Astrocyte (in vitro differentiated cells and primary cell): ENCODE data around the gene CHAT. TPM values are rescaled to one million over a fixed set of nuclear protein-coding genes. Genes with fewer than 3 reads are reported as not detected.

ENCODE experiments used
- DNase-seq: peaks from one replicate; pipeline ENCODE4 v3.0.0-alpha.2; 2010; ENCODE audit warnings: low read depth
- FAIRE-seq: peaks from 2 replicates; lab custom pipeline; 2011; peaks lifted over from hg19 to GRCh38; lab: Jason Lieb, UNC
- H2AFZ ChIP-seq: 2 replicates; pipeline ENCODE4 v1.6.0; 2012; ENCODE audit warnings: low read depth, low read length, inconsistent platforms
- H3K27ac ChIP-seq: 2 replicates; pipeline ENCODE4 v1.5.1; 2011; ENCODE audit warnings: low read depth, low read length, inconsistent platforms
- H3K27me3 ChIP-seq: 2 replicates; pipeline ENCODE4 v1.6.0; 2011; ENCODE audit warnings: low read length, inconsistent platforms; ENCODE audit not compliant: insufficient read depth
- H3K36me3 ChIP-seq: 2 replicates; pipeline ENCODE4 v1.5.1; 2011; ENCODE audit warnings: low read length, inconsistent platforms; ENCODE audit not compliant: insufficient read depth
- H3K4me1 ChIP-seq: 2 replicates; pipeline ENCODE4 v1.5.1; 2011; ENCODE audit warnings: low read length, inconsistent platforms; ENCODE audit not compliant: insufficient read depth
- H3K4me2 ChIP-seq: 2 replicates; pipeline ENCODE4 v1.6.0; 2012; ENCODE audit warnings: low read length, inconsistent platforms
- H3K4me3 ChIP-seq: 2 replicates; pipeline ENCODE4 v1.5.1; 2011; ENCODE audit warnings: low read depth, mild to moderate bottlenecking, low read length, inconsistent platforms; ENCODE audit not compliant: insufficient read depth
- H3K79me2 ChIP-seq: 2 replicates; pipeline ENCODE4 v1.6.0; 2012; ENCODE audit warnings: mild to moderate bottlenecking, low read length, inconsistent platforms; ENCODE audit not compliant: insufficient read depth
- H3K9ac ChIP-seq: 2 replicates; pipeline ENCODE4 v1.6.0; 2012; ENCODE audit warnings: mild to moderate bottlenecking, low read length, inconsistent platforms
- H3K9me3 ChIP-seq: 2 replicates; pipeline ENCODE4 v1.5.1; 2012; ENCODE audit warnings: low read depth, mild to moderate bottlenecking, low read length, inconsistent platforms; ENCODE audit not compliant: insufficient read depth
- H4K20me1 ChIP-seq: 2 replicates; pipeline ENCODE4 v1.6.0; 2012; ENCODE audit warnings: low read length, inconsistent platforms; ENCODE audit not compliant: insufficient read depth
- H3K27ac Mint-ChIP-seq: one replicate; pipeline ENCODE4 v1.8.0; 2021; ENCODE audit warnings: mild to moderate bottlenecking, mixed read lengths; ENCODE audit not compliant: unreplicated experiment
- H3K27me3 Mint-ChIP-seq: one replicate; pipeline ENCODE4 v1.8.0; 2021; ENCODE audit warnings: low read depth, mixed read lengths; ENCODE audit not compliant: unreplicated experiment
- H3K36me3 Mint-ChIP-seq: one replicate; pipeline ENCODE4 v1.8.0; 2021; ENCODE audit warnings: low read depth, mixed read lengths; ENCODE audit not compliant: unreplicated experiment
- H3K4me1 Mint-ChIP-seq: one replicate; pipeline ENCODE4 v1.8.0; 2021; ENCODE audit warnings: low read depth, mixed read lengths; ENCODE audit not compliant: unreplicated experiment
- H3K4me3 Mint-ChIP-seq: one replicate; pipeline ENCODE4 v1.8.0; 2021; ENCODE audit warnings: mild to moderate bottlenecking, moderate library complexity, mixed read lengths; ENCODE audit not compliant: unreplicated experiment
- H3K9me3 Mint-ChIP-seq: one replicate; pipeline ENCODE4 v1.8.0; 2021; ENCODE audit warnings: mild to moderate bottlenecking, mixed read lengths; ENCODE audit not compliant: unreplicated experiment
- EZH2 ChIP-seq: IDR thresholded peaks from 2 replicates; pipeline ENCODE4 v1.6.1; 2012; ENCODE audit warnings: mild to moderate bottlenecking, low read length, inconsistent platforms; ENCODE audit not compliant: insufficient read depth
- total RNA-seq: library from RNA; stranded (reverse); gene quantifications from 2 replicates; pipeline ENCODE4 v1.2.1, GENCODE V29; 2021
- TF ChIP-seq, protein P1 (sequence below): IDR thresholded peaks from 2 replicates; pipeline ENCODE4 v1.5.1; 2011; ENCODE audit warnings: low read depth, mild to moderate bottlenecking, inconsistent platforms, low read length, moderate library complexity; ENCODE audit not compliant: insufficient read depth

CHAT gene
- total RNA-seq, 1 donor from 2014 or later, result 1.00 TPM

DNA sequence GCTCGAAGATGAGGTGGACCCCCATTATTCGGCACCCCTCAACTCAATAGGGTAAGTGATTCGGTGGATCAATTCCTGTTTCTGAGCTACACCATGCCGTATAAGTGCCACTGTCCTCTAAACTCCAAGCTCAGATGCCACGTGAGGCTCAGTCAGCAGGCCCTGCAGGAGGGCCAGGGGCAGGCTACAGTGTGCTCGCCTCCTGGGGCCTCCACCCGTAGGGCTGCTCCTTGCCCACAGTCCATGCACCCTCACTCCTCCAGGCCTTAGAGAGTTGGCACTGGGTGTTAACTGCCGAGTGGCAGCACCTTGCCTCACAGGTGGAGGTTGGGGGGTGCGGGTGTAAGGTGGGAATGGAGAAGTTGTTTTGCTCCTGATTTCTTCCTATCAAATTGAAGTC is 77.8 kb downstream of the CHAT start:
- Mint-ChIP-seq H3K4me1 (peaks cover 5% of the 10 kb centered on the region), H3K27ac (no peak overlapping the region), H3K9me3 (peaks cover 4% of the 10 kb centered on the region), H3K27me3 (peaks cover 83% of the 10 kb centered on the region), H3K4me3 (no peak overlapping the region), H3K36me3 (no peaks in the 10 kb centered on the region)
- no peak overlapping the region for H3K4me2 ChIP-seq
- H3K9me3 ChIP-seq, result no peaks in the 10 kb centered on the region
- no peaks in the 10 kb centered on the region for H3K79me2 ChIP-seq
- no peaks in the 10 kb centered on the region for H3K4me1 ChIP-seq
- no peak for DNase-seq
- H3K27ac ChIP-seq, result no peak overlapping the region
- no peak overlapping the region for H3K4me3 ChIP-seq
- no peak overlapping the region for H3K9ac ChIP-seq
- FAIRE-seq, result no peak
- no peaks in the 10 kb centered on the region for H4K20me1 ChIP-seq
- no peak overlapping the region for H2AFZ ChIP-seq
- no peaks in the 10 kb centered on the region for H3K36me3 ChIP-seq
- TF ChIP-seq EZH2, result no peak
- TF ChIP-seq, protein P1, sequence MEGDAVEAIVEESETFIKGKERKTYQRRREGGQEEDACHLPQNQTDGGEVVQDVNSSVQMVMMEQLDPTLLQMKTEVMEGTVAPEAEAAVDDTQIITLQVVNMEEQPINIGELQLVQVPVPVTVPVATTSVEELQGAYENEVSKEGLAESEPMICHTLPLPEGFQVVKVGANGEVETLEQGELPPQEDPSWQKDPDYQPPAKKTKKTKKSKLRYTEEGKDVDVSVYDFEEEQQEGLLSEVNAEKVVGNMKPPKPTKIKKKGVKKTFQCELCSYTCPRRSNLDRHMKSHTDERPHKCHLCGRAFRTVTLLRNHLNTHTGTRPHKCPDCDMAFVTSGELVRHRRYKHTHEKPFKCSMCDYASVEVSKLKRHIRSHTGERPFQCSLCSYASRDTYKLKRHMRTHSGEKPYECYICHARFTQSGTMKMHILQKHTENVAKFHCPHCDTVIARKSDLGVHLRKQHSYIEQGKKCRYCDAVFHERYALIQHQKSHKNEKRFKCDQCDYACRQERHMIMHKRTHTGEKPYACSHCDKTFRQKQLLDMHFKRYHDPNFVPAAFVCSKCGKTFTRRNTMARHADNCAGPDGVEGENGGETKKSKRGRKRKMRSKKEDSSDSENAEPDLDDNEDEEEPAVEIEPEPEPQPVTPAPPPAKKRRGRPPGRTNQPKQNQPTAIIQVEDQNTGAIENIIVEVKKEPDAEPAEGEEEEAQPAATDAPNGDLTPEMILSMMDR, result no peak
- peaks cover 29% of the 10 kb centered on the region for H3K27me3 ChIP-seq

DNA sequence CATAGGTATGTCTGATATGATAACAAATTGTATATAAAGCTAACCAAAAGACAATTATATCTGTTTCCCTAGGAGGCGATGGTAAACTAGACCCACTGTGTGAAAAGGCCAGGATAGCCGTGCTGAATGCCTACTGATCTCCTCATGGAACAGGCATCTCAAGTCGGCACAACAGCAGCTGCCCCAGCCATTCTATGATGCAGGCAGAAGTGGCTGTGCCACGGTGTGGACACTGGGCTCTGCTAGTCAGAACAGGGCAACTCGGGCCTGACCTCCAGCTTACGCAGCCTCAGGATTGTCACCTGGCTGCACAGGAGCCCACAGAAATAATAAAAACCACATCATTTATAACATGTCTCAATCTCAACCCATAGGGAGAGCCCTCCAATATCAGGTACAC is 80.6 kb downstream of the CHAT start:
- H3K9ac ChIP-seq, result no peak overlapping the region
- no peak overlapping the region for H3K4me3 ChIP-seq
- TF ChIP-seq EZH2, result no peak
- TF ChIP-seq, protein P1, result no peak
- H2AFZ ChIP-seq, result no peak overlapping the region
- H3K9me3 Mint-ChIP-seq, result peaks cover 4% of the 10 kb centered on the region
- no peaks in the 10 kb centered on the region for H3K36me3 ChIP-seq
- H3K4me3 Mint-ChIP-seq, result no peak overlapping the region
- DNase-seq (no peak), FAIRE-seq (no peak)
- H4K20me1 ChIP-seq, result no peaks in the 10 kb centered on the region
- peaks cover 74% of the 10 kb centered on the region for H3K27me3 Mint-ChIP-seq
- no peak overlapping the region for H3K27ac ChIP-seq
- H3K27ac Mint-ChIP-seq, result no peak overlapping the region
- H3K4me1 ChIP-seq, result no peaks in the 10 kb centered on the region
- H3K27me3 ChIP-seq, result peaks cover 21% of the 10 kb centered on the region
- H3K4me2 ChIP-seq, result no peak overlapping the region
- H3K9me3 ChIP-seq, result no peaks in the 10 kb centered on the region
- H3K79me2 ChIP-seq, result no peaks in the 10 kb centered on the region
- peaks cover 5% of the 10 kb centered on the region for H3K4me1 Mint-ChIP-seq
- no peaks in the 10 kb centered on the region for H3K36me3 Mint-ChIP-seq

DNA sequence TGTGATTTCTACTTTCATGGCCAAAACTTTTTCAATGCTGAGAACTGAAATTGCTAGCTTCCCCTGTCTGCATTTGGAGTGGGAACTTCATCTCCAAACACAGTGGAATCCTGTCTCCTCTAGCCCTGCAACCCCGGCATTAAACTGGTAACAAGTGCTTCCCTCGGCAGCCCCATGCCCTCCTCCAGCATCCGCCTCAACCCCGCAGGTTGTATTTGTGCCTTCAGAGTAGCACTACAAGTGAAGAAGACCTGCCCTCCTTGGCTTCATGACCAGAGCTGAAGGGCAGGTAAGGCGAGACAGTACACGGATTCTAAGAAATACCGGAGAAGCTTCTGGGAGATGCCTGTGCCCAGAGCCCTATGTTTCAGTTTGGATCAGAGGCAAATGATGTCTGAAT is 82.5 kb downstream of the CHAT start:
- FAIRE-seq (no peak), DNase-seq (no peak)
- Histone ChIP-seq H3K9me3 (no peaks in the 10 kb centered on the region), H3K9ac (no peak overlapping the region), H3K4me3 (no peak overlapping the region), H3K27ac (no peak overlapping the region), H3K36me3 (no peaks in the 10 kb centered on the region), H2AFZ (no peak overlapping the region), H3K4me2 (no peak overlapping the region), H3K27me3 (peaks cover 9% of the 10 kb centered on the region), H4K20me1 (no peaks in the 10 kb centered on the region), H3K4me1 (no peaks in the 10 kb centered on the region), H3K79me2 (no peaks in the 10 kb centered on the region)
- no peaks in the 10 kb centered on the region for H3K4me1 Mint-ChIP-seq
- H3K27me3 Mint-ChIP-seq, result peaks cover 67% of the 10 kb centered on the region
- H3K36me3 Mint-ChIP-seq, result no peaks in the 10 kb centered on the region
- H3K27ac Mint-ChIP-seq, result no peak overlapping the region
- TF ChIP-seq, protein P1, result no peak
- no peak for TF ChIP-seq EZH2
- H3K4me3 Mint-ChIP-seq, result no peak overlapping the region
- peaks cover 4% of the 10 kb centered on the region for H3K9me3 Mint-ChIP-seq
